ENCODE measurements around the gene ACTN3. TPM values are rescaled to one million over a fixed set of nuclear protein-coding genes. Genes with fewer than 3 reads are reported as not detected.

Gene ACTN3
- total RNA-seq, 1 donor from 2014 or later = 0.11 TPM

- no peak for DNase-seq (ENCODE audit: extremely low spot score, unreplicated experiment)
- no peak for TF ChIP-seq CTCF (IDR thresholded peaks at IDR 0.05)
- H3K9me3 Mint-ChIP-seq (ENCODE audit: unreplicated experiment) = no peaks in the 10 kb centered on the region
- H3K27me3 Mint-ChIP-seq (ENCODE audit: unreplicated experiment) = peaks cover 3% of the 10 kb centered on the region
- no peaks in the 10 kb centered on the region for H3K4me1 Mint-ChIP-seq (ENCODE audit: unreplicated experiment)
- H3K36me3 Mint-ChIP-seq (ENCODE audit: unreplicated experiment) = no peaks in the 10 kb centered on the region
- no peak overlapping the region for H3K4me3 Mint-ChIP-seq (ENCODE audit: unreplicated experiment)
- H3K27ac Mint-ChIP-seq (ENCODE audit: unreplicated experiment) = no peak overlapping the region
Measured at GRCh38 chr11:66561178-66561974, 14.7 kb downstream of the ACTN3 start.

- no peak for DNase-seq (ENCODE audit: extremely low spot score, unreplicated experiment)
- Mint-ChIP-seq H3K27me3 (ENCODE audit: unreplicated experiment) (peaks cover 3% of the 10 kb centered on the region), H3K4me3 (ENCODE audit: unreplicated experiment) (no peak overlapping the region), H3K27ac (ENCODE audit: unreplicated experiment) (no peak overlapping the region), H3K9me3 (ENCODE audit: unreplicated experiment) (no peaks in the 10 kb centered on the region), H3K36me3 (ENCODE audit: unreplicated experiment) (no peaks in the 10 kb centered on the region), H3K4me1 (ENCODE audit: unreplicated experiment) (no peaks in the 10 kb centered on the region)
- no peak for TF ChIP-seq CTCF (IDR thresholded peaks at IDR 0.05)
Measured at GRCh38 chr11:66561975-66562248, 15.2 kb downstream of the ACTN3 start.

GRCh38 chr11:66562275-66562674 lies 15.6 kb downstream of the ACTN3 start:
- Mint-ChIP-seq H3K27ac (ENCODE audit: unreplicated experiment) (no peak overlapping the region), H3K27me3 (ENCODE audit: unreplicated experiment) (peaks cover 3% of the 10 kb centered on the region), H3K9me3 (ENCODE audit: unreplicated experiment) (no peaks in the 10 kb centered on the region), H3K4me1 (ENCODE audit: unreplicated experiment) (no peaks in the 10 kb centered on the region), H3K36me3 (ENCODE audit: unreplicated experiment) (no peaks in the 10 kb centered on the region), H3K4me3 (ENCODE audit: unreplicated experiment) (no peak overlapping the region)
- TF ChIP-seq CTCF (IDR thresholded peaks at IDR 0.05) = no peak
- DNase-seq (ENCODE audit: extremely low spot score, unreplicated experiment) = no peak

DNA sequence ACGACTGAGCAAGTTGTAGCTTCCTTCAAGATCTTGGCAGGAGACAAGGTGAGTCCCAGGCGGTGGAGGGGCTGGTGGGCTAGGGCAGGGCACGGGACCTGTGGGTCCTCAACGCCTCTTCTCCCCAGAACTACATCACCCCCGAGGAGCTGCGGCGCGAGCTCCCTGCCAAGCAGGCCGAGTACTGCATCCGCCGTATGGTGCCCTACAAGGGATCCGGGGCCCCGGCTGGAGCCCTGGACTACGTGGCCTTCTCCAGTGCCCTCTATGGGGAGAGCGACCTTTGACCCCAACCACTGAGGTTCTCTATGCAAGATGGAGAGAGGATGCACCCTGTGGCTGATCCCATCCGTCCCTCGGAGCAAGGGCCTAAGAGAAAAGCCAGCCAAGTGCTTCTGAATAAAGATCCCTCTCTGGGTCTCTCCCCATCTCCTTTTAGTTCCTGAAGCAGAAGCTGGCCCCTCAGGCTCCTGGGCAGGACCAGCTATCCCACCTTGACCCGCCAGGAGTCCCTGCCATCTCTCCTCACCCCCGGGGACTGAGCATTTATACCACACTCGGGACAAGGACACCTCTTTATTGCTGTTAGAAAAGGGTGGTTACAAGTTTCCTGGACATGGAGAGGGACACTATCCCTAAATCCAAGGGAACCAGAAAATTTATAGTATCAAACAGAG lies 16.3 kb downstream of the ACTN3 start:
- no peaks in the 10 kb centered on the region for H3K9me3 Mint-ChIP-seq (ENCODE audit: unreplicated experiment)

More for the DNA sequence above, 16.3 kb downstream of the ACTN3 start:
- Mint-ChIP-seq H3K36me3 (ENCODE audit: unreplicated experiment) (no peaks in the 10 kb centered on the region), H3K27me3 (ENCODE audit: unreplicated experiment) (peaks cover 3% of the 10 kb centered on the region), H3K4me3 (ENCODE audit: unreplicated experiment) (no peak overlapping the region), H3K27ac (ENCODE audit: unreplicated experiment) (no peak overlapping the region), H3K4me1 (ENCODE audit: unreplicated experiment) (no peaks in the 10 kb centered on the region)
- no peak for TF ChIP-seq CTCF (IDR thresholded peaks at IDR 0.05)
- no peak for DNase-seq (ENCODE audit: extremely low spot score, unreplicated experiment)
